GM23338 (cell line): Measurements from ENCODE around the gene RPS6KA1. TPM values are rescaled to one million over a fixed set of nuclear protein-coding genes. Genes with fewer than 3 reads are reported as not detected.

Experiments
- ATAC-seq: fragments of 200-7000 bp; cut with Tn5 transposase; 3 replicates; pipeline ENCODE4 v1.9.1; 2020
- DNase-seq: peaks from one replicate; pipeline ENCODE4 v3.0.0-alpha.2; 2015; ENCODE audit warnings: low spot score
- H2AFZ ChIP-seq: fragments of 200-600 bp; sonication (generic); 2 replicates; pipeline ENCODE4 v1.8.0; 2016; ENCODE audit warnings: antibody characterized with exemption, mild to moderate bottlenecking, moderate library complexity
- H3F3A ChIP-seq: fragments of 200-600 bp; sonication (generic); replicated peaks from 2 replicates; pipeline ENCODE4 v1.8.0; 2017; ENCODE audit warnings: antibody characterized with exemption, mixed run types, low read depth
- H3K27ac ChIP-seq: fragments of 200-600 bp; sonication (generic); 2 replicates; pipeline ENCODE4 v1.6.1; 2016; ENCODE audit warnings: low read depth
- H3K27me3 ChIP-seq: fragments of 200-600 bp; sonication (generic); 2 replicates; pipeline ENCODE4 v1.8.0; 2016; ENCODE audit warnings: mild to moderate bottlenecking, mixed run types, moderate library complexity; ENCODE audit not compliant: insufficient read depth
- H3K36me3 ChIP-seq: fragments of 200-600 bp; sonication (generic); 2 replicates; pipeline ENCODE4 v1.8.0; 2016; ENCODE audit warnings: mild to moderate bottlenecking; ENCODE audit not compliant: insufficient read depth
- H3K4me1 ChIP-seq: fragments of 200-600 bp; sonication (generic); 2 replicates; pipeline ENCODE4 v1.8.0; 2016; ENCODE audit warnings: mild to moderate bottlenecking, moderate library complexity; ENCODE audit not compliant: insufficient read depth
- H3K4me2 ChIP-seq: fragments of 200-600 bp; sonication (generic); 2 replicates; pipeline ENCODE4 v1.7.1; 2017; ENCODE audit warnings: mixed run types
- H3K4me3 ChIP-seq: fragments of 200-600 bp; sonication (generic); 2 replicates; pipeline ENCODE4 v1.6.1; 2016; ENCODE audit warnings: mixed run types
- H3K79me2 ChIP-seq: fragments of 200-600 bp; sonication (generic); replicated peaks from 2 replicates; pipeline ENCODE4 v1.8.0; 2017; ENCODE audit warnings: mild to moderate bottlenecking; ENCODE audit not compliant: insufficient read depth
- H3K9me2 ChIP-seq: fragments of 200-600 bp; sonication (generic); 2 replicates; pipeline ENCODE4 v1.8.0; 2017; ENCODE audit not compliant: insufficient read depth
- H4K20me1 ChIP-seq: fragments of 200-600 bp; sonication (generic); replicated peaks from 2 replicates; pipeline ENCODE4 v1.8.0; 2017; ENCODE audit warnings: mild to moderate bottlenecking; ENCODE audit not compliant: insufficient read depth
- H3K27ac Mint-ChIP-seq: 2 replicates; pipeline ENCODE4 v1.8.0; 2020; ENCODE audit warnings: inconsistent platforms, mild to moderate bottlenecking, moderate library complexity, mixed read lengths
- H3K27me3 Mint-ChIP-seq: 3 replicates; pipeline ENCODE4 v1.8.0; 2022; ENCODE audit warnings: low read depth, mild to moderate bottlenecking, moderate library complexity, mixed read lengths, inconsistent platforms; ENCODE audit not compliant: insufficient read depth, poor library complexity
- H3K36me3 Mint-ChIP-seq: 3 replicates; pipeline ENCODE4 v1.8.0; 2021; ENCODE audit warnings: low read depth, mild to moderate bottlenecking, inconsistent platforms, moderate library complexity, mixed read lengths
- H3K4me1 Mint-ChIP-seq: 3 replicates; pipeline ENCODE4 v1.8.0; 2020; ENCODE audit warnings: mild to moderate bottlenecking, inconsistent platforms, mixed read lengths
- H3K4me3 Mint-ChIP-seq: 3 replicates; pipeline ENCODE4 v1.8.0; 2021; ENCODE audit warnings: moderate library complexity, mild to moderate bottlenecking, inconsistent platforms, mixed read lengths
- H3K9me3 Mint-ChIP-seq: 3 replicates; pipeline ENCODE4 v1.8.0; 2020; ENCODE audit warnings: moderate library complexity, mild to moderate bottlenecking, inconsistent platforms, mixed read lengths
- EZH2 ChIP-seq: fragments of 200-600 bp; sonication (generic); IDR thresholded peaks from one replicate; pipeline ENCODE4 v1.8.0; 2017; ENCODE audit warnings: antibody characterized with exemption, mild to moderate bottlenecking, low read depth; ENCODE audit not compliant: unreplicated experiment
- EZH2phosphoT487 ChIP-seq: fragments of 200-600 bp; sonication (generic); IDR thresholded peaks from one replicate; pipeline ENCODE4 v1.8.1; 2018; ENCODE audit warnings: antibody characterized with exemption; ENCODE audit not compliant: unreplicated experiment
- JUNB ChIP-seq: IDR thresholded peaks from one replicate; pipeline ENCODE4 v1.6.1; 2016; ENCODE audit warnings: antibody characterized with exemption; ENCODE audit not compliant: unreplicated experiment
- NANOG ChIP-seq: IDR thresholded peaks from 2 replicates; pipeline ENCODE4 v1.6.1; 2016; ENCODE audit warnings: antibody characterized with exemption, borderline replicate concordance
- REST ChIP-seq: IDR thresholded peaks from one replicate; pipeline ENCODE4 v1.6.1; 2018; ENCODE audit warnings: antibody characterized with exemption; ENCODE audit not compliant: unreplicated experiment
- ZNF114 ChIP-seq: fragments of 250-450 bp; sonication (Bioruptor Pico); IDR thresholded peaks from 2 replicates; pipeline ENCODE4 v1.5.0; 2020; ENCODE audit warnings: mild to moderate bottlenecking, moderate library complexity
- ZNF331 ChIP-seq: fragments of 250-450 bp; sonication (Bioruptor Pico); IDR thresholded peaks from 2 replicates; pipeline ENCODE4 v1.5.0; 2020; ENCODE audit warnings: low read depth, mild to moderate bottlenecking, moderate library complexity
- polyA plus RNA-seq: library from polyadenylated mRNA; unstranded; fragments of >200 nt; fragmentation: Nextera tagmentation; extraction: Ambion mirVana; gene quantifications from 2 replicates; pipeline ENCODE4 v1.2.1, GENCODE V29; 2016
- total RNA-seq: library from RNA; depleted of rRNA; stranded (reverse); fragments of >200 nt; shearing (Covaris generic); gene quantifications from 2 replicates; pipeline ENCODE4 v1.2.3, GENCODE V29; 2014
- TF ChIP-seq, protein P1 (sequence below): IDR thresholded peaks from 2 replicates; pipeline ENCODE4 v1.6.1; 2016; ENCODE audit warnings: antibody characterized with exemption
- TF ChIP-seq, protein P2 (sequence below): fragments of 250-450 bp; sonication (Bioruptor Pico); IDR thresholded peaks from 2 replicates; pipeline ENCODE4 v1.5.0; 2020; ENCODE audit warnings: mild to moderate bottlenecking, moderate library complexity

Gene RPS6KA1
- total and polyA plus RNA-seq, 2 experiments from 2014 or later, result 28.3 to 68.6 TPM

- H3K9me2 ChIP-seq, result no peaks in the 10 kb centered on the region
- H3K4me1 ChIP-seq, result peaks cover 4% of the 10 kb centered on the region
- H3K4me1 Mint-ChIP-seq, result peaks cover 21% of the 10 kb centered on the region
- no peak overlapping the region for H3K27ac Mint-ChIP-seq
- H3K27me3 ChIP-seq, result no peaks in the 10 kb centered on the region
- no peaks in the 10 kb centered on the region for H3F3A ChIP-seq
- no peak overlapping the region for H2AFZ ChIP-seq
- TF ChIP-seq NANOG (no peak), EZH2 (no peak), ZNF114 (CRISPR knock-in tag) (no peak), EZH2phosphoT487 (no peak), ZNF331 (CRISPR knock-in tag) (no peak), JUNB (no peak), REST (no peak)
- TF ChIP-seq, protein P1, sequence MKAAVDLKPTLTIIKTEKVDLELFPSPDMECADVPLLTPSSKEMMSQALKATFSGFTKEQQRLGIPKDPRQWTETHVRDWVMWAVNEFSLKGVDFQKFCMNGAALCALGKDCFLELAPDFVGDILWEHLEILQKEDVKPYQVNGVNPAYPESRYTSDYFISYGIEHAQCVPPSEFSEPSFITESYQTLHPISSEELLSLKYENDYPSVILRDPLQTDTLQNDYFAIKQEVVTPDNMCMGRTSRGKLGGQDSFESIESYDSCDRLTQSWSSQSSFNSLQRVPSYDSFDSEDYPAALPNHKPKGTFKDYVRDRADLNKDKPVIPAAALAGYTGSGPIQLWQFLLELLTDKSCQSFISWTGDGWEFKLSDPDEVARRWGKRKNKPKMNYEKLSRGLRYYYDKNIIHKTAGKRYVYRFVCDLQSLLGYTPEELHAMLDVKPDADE, result no peak
- no peaks in the 10 kb centered on the region for H3K9me3 Mint-ChIP-seq
- no peak overlapping the region for H3K4me2 ChIP-seq
- H3K4me3 Mint-ChIP-seq, result no peak overlapping the region
- H3K36me3 Mint-ChIP-seq, result peaks cover 11% of the 10 kb centered on the region; the same call in 1 of the 3 replicates
- ATAC-seq, result no peak
- H3K36me3 ChIP-seq, result no peaks in the 10 kb centered on the region; the same call in 1 of the 2 replicates
- H3K79me2 ChIP-seq, result 0 out of 2 replicates have a peak, but pooled peaks cover 6% of the 10 kb centered on the region
- H4K20me1 ChIP-seq, result peaks cover 9% of the 10 kb centered on the region; the same call in 1 of the 2 replicates
- H3K27ac ChIP-seq, result no peak overlapping the region
- H3K4me3 ChIP-seq, result no peak overlapping the region
- no peak for DNase-seq
- H3K27me3 Mint-ChIP-seq, result peaks cover 9% of the 10 kb centered on the region
Observed at GRCh38 chr1:26543462-26543861, 13.9 kb downstream of the RPS6KA1 start.

DNA sequence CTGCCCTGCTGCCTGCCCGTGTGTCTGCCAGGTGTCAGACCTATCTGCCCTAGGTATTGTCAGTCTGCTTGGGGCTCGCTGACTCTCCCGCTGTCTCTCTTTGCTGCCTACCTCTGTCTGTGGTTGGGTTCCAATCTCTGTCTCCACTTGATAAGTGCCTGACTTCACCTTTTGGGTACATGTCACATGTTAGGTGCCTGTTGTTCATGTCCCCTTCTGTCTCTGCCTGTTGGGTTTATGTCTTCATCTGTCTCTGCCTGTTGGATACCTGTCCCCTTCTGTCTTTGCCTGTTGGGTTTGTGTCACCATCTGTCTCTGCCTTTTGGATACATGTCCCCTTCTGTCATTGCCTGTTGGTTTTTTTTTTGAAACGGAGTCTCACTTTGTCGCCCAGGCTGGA is 14.6 kb downstream of the RPS6KA1 start:
- H3K27me3 Mint-ChIP-seq, result peaks cover 10% of the 10 kb centered on the region
- Histone ChIP-seq H4K20me1 (peaks cover 4% of the 10 kb centered on the region; the same call in 1 of the 2 replicates), H3K4me3 (no peak overlapping the region), H3K9me2 (no peaks in the 10 kb centered on the region), H2AFZ (no peak overlapping the region), H3K79me2 (0 out of 2 replicates have a peak, but pooled peaks cover 6% of the 10 kb centered on the region), H3K27me3 (no peaks in the 10 kb centered on the region), H3K36me3 (no peaks in the 10 kb centered on the region; the same call in 1 of the 2 replicates), H3K4me1 (peaks cover 4% of the 10 kb centered on the region), H3F3A (no peaks in the 10 kb centered on the region), H3K27ac (no peak overlapping the region), H3K4me2 (no peak overlapping the region)
- ATAC-seq (no peak), DNase-seq (no peak)
- H3K4me1 Mint-ChIP-seq, result peaks cover 21% of the 10 kb centered on the region
- H3K27ac Mint-ChIP-seq, result no peak overlapping the region
- peaks cover 10% of the 10 kb centered on the region; the same call in 1 of the 3 replicates for H3K36me3 Mint-ChIP-seq
- no peaks in the 10 kb centered on the region for H3K9me3 Mint-ChIP-seq
- no peak overlapping the region for H3K4me3 Mint-ChIP-seq
- TF ChIP-seq, protein P2, sequence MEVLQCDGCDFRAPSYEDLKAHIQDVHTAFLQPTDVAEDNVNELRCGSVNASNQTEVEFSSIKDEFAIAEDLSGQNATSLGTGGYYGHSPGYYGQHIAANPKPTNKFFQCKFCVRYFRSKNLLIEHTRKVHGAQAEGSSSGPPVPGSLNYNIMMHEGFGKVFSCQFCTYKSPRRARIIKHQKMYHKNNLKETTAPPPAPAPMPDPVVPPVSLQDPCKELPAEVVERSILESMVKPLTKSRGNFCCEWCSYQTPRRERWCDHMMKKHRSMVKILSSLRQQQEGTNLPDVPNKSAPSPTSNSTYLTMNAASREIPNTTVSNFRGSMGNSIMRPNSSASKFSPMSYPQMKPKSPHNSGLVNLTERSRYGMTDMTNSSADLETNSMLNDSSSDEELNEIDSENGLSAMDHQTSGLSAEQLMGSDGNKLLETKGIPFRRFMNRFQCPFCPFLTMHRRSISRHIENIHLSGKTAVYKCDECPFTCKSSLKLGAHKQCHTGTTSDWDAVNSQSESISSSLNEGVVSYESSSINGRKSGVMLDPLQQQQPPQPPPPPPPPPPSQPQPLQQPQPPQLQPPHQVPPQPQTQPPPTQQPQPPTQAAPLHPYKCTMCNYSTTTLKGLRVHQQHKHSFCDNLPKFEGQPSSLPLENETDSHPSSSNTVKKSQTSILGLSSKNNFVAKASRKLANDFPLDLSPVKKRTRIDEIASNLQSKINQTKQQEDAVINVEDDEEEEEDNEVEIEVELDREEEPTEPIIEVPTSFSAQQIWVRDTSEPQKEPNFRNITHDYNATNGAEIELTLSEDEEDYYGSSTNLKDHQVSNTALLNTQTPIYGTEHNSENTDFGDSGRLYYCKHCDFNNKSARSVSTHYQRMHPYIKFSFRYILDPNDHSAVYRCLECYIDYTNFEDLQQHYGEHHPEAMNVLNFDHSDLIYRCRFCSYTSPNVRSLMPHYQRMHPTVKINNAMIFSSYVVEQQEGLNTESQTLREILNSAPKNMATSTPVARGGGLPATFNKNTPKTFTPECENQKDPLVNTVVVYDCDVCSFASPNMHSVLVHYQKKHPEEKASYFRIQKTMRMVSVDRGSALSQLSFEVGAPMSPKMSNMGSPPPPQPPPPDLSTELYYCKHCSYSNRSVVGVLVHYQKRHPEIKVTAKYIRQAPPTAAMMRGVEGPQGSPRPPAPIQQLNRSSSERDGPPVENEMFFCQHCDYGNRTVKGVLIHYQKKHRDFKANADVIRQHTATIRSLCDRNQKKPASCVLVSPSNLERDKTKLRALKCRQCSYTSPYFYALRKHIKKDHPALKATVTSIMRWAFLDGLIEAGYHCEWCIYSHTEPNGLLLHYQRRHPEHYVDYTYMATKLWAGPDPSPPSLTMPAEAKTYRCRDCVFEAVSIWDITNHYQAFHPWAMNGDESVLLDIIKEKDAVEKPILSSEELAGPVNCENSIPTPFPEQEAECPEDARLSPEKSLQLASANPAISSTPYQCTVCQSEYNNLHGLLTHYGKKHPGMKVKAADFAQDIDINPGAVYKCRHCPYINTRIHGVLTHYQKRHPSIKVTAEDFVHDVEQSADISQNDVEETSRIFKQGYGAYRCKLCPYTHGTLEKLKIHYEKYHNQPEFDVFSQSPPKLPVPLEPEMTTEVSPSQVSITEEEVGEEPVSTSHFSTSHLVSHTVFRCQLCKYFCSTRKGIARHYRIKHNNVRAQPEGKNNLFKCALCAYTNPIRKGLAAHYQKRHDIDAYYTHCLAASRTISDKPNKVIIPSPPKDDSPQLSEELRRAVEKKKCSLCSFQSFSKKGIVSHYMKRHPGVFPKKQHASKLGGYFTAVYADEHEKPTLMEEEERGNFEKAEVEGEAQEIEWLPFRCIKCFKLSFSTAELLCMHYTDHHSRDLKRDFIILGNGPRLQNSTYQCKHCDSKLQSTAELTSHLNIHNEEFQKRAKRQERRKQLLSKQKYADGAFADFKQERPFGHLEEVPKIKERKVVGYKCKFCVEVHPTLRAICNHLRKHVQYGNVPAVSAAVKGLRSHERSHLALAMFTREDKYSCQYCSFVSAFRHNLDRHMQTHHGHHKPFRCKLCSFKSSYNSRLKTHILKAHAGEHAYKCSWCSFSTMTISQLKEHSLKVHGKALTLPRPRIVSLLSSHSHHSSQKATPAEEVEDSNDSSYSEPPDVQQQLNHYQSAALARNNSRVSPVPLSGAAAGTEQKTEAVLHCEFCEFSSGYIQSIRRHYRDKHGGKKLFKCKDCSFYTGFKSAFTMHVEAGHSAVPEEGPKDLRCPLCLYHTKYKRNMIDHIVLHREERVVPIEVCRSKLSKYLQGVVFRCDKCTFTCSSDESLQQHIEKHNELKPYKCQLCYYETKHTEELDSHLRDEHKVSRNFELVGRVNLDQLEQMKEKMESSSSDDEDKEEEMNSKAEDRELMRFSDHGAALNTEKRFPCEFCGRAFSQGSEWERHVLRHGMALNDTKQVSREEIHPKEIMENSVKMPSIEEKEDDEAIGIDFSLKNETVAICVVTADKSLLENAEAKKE (CRISPR knock-in tag), result no peak
- TF ChIP-seq ZNF114 (CRISPR knock-in tag) (no peak), EZH2 (no peak)
